Bone marrow (tissue), 2 donors: ENCODE results near the gene SLC47A2.
A peak's percentile ranks its signal among the peaks of the same experiment; 100 is the strongest.

Experiments used
- DNase-seq, 2 donors: peaks; one replicate each; lab custom pipeline; 2025; lab: John Stamatoyannopoulos, UW

The SLC47A2 gene

GRCh38 chr17:19726631-19727376 lies 10.4 kb upstream of the SLC47A2 start:
- DNase-seq, result no peak

GRCh38 chr17:19725486-19725885 lies 9.1 kb upstream of the SLC47A2 start:
- DNase-seq, result no peak

- peak in 1 of 2 donors; percentile 48 for DNase-seq
These were observed 8.4 kb upstream of the SLC47A2 start for GRCh38 chr17:19724501-19725420.

GRCh38 chr17:19723964-19724363 lies 7.6 kb upstream of the SLC47A2 start:
- no peak for DNase-seq

GRCh38 chr17:19720631-19721426 lies 4.4 kb upstream of the SLC47A2 start:
- no peak for DNase-seq

- no peak for DNase-seq
These were observed 3.8 kb upstream of the SLC47A2 start for GRCh38 chr17:19720210-19720475.

- no peak for DNase-seq
These were observed 3.2 kb upstream of the SLC47A2 start for GRCh38 chr17:19719355-19720209.

- no peak for DNase-seq
These were observed 2.4 kb upstream of the SLC47A2 start for GRCh38 chr17:19718613-19719354.

GRCh38 chr17:19718041-19718612 lies 1.7 kb upstream of the SLC47A2 start:
- DNase-seq, result no peak

GRCh38 chr17:19717411-19717908 lies 1.1 kb upstream of the SLC47A2 start:
- no peak for DNase-seq

- no peak for DNase-seq
These were observed 612 bp upstream of the SLC47A2 start for GRCh38 chr17:19717031-19717360.

GRCh38 chr17:19714542-19715411 lies 1.6 kb downstream of the SLC47A2 start:
- DNase-seq, result no peak

- no peak for DNase-seq
These were observed 2.5 kb downstream of the SLC47A2 start for GRCh38 chr17:19713901-19714361.

GRCh38 chr17:19713462-19713861 lies 2.9 kb downstream of the SLC47A2 start:
- no peak for DNase-seq

- DNase-seq, result no peak
These were observed 3.9 kb downstream of the SLC47A2 start for GRCh38 chr17:19712436-19713004.

GRCh38 chr17:19709841-19710240 lies 6.5 kb downstream of the SLC47A2 start:
- DNase-seq, result no peak

- no peak for DNase-seq
These were observed 7.8 kb downstream of the SLC47A2 start for GRCh38 chr17:19708431-19709175.

GRCh38 chr17:19707728-19708221 lies 8.6 kb downstream of the SLC47A2 start:
- no peak for DNase-seq
